Lung (tissue), 12 donors: ENCODE data around the gene DCLK2. TPM values are rescaled to one million over a fixed set of nuclear protein-coding genes. Genes with fewer than 3 reads are reported as not detected.

Experiments used
- ATAC-seq: fragments of 200-7000 bp; cut with Tn5 transposase; one replicate; pipeline ENCODE4 v1.9.1; 2020; ENCODE audit warnings: moderate number of reproducible peaks; ENCODE audit not compliant: insufficient read depth, low FRiP score
- DNase-seq, 3 donors: peaks; one replicate each; pipeline ENCODE4 v3.0.0-alpha.2; 2013 to 2017
- H3K27ac ChIP-seq, 2 donors: one replicate each; pipeline ENCODE4 v1.5.1; 2013; ENCODE audit warnings: mild to moderate bottlenecking in 2 of 2, moderate library complexity in 2 of 2, control low read depth in 1 of 2, inconsistent platforms in 1 of 2, low read depth in 1 of 2, low read length in 1 of 2
- H3K27me3 ChIP-seq, 3 donors: one replicate each; pipeline ENCODE4 v1.5.1; 2013; ENCODE audit warnings: low read length in 2 of 3; ENCODE audit not compliant: control insufficient read depth in 3 of 3, insufficient read depth in 3 of 3
- H3K36me3 ChIP-seq, 4 donors: one replicate each; pipeline ENCODE4 v1.5.1; 2013; ENCODE audit warnings: low read length in 4 of 4, mild to moderate bottlenecking in 1 of 4, moderate library complexity in 1 of 4; ENCODE audit not compliant: control insufficient read depth in 4 of 4, insufficient read depth in 4 of 4
- H3K4me1 ChIP-seq, 5 donors: one replicate each; pipeline ENCODE4 v1.5.1; 2013; ENCODE audit warnings: low read length in 5 of 5, mild to moderate bottlenecking in 2 of 5, moderate library complexity in 1 of 5; ENCODE audit not compliant: control insufficient read depth in 5 of 5, insufficient read depth in 5 of 5
- H3K4me3 ChIP-seq: one replicate; pipeline ENCODE4 v1.5.1; 2013; ENCODE audit warnings: mild to moderate bottlenecking, control low read depth, moderate library complexity
- H3K9ac ChIP-seq, 2 donors: one replicate each; pipeline ENCODE4 v1.5.1; 2013; ENCODE audit warnings: low read length in 2 of 2, control low read depth in 1 of 2; ENCODE audit not compliant: insufficient read depth in 1 of 2
- H3K9me3 ChIP-seq, 4 donors: one replicate each; pipeline ENCODE4 v1.5.1; 2013; ENCODE audit warnings: low read length in 3 of 4, mild to moderate bottlenecking in 1 of 4, moderate library complexity in 1 of 4; ENCODE audit not compliant: control insufficient read depth in 4 of 4, insufficient read depth in 3 of 4
- CTCF ChIP-seq: IDR thresholded peaks from 2 replicates; pipeline ENCODE4 v1.5.1; 2012; ENCODE audit warnings: mild to moderate bottlenecking; ENCODE audit errors: control extremely low read depth, extremely low read depth
- WGBS, 2 donors: extraction: QIAGEN DNeasy Blood & Tissue Kit; methylation state at CpG; one replicate each; pipeline ENCODE4 v1.1.7; 2013; 5-methylcytosine and 5-hydroxymethylcytosine counted together
- polyA plus RNA-seq, 2 donors: library from polyadenylated mRNA; stranded (reverse); fragments of 200-250 nt; gene quantifications; one replicate each; pipeline ENCODE4 v1.2.1, GENCODE V29; 2013
- total RNA-seq, 2 donors: library from RNA; depleted of rRNA in 1 of 2; stranded (reverse); fragments of >200 nt in 1 of 2; gene quantifications; one replicate each; pipeline ENCODE4 v1.2.1, GENCODE V29; 2014 to 2021
- donor health status: control.
- donor health status: control.
- donor health status: Bipolar disorder and iron deficiency.
- donor health status: healthy.
- donor health status: DM: yes; HTN: yes; CAD: no.

Gene DCLK2
- total and polyA plus RNA-seq, 4 donors = 1.4 to 11.8 (median 2.7) TPM

GRCh38 chr4:150255610-150256224 is 177.5 kb downstream of the DCLK2 start:
- 70 to 89% methylated on average over 16 of the region's 16 CpGs for WGBS, 2 donors
- Histone ChIP-seq H3K4me1 (peaks cover 0 to 26% (median 0%) of the 10 kb centered on the region in 5 donors), H3K27ac (no peak overlapping the region), H3K9me3 (peaks cover 0 to 2% (median 0%) of the 10 kb centered on the region in 4 donors), H3K36me3 (peaks cover 0 to 7% (median 0%) of the 10 kb centered on the region in 4 donors), H3K27me3 (no peaks in the 10 kb centered on the region), H3K4me3 (no peak overlapping the region), H3K9ac (no peak overlapping the region)
- ATAC-seq = no peak
- peak in 2 of 3 donors; percentile 28 to 61 for DNase-seq
- no peak for TF ChIP-seq CTCF

- DNase-seq (peak; percentile 51 to 85 (median 70)), ATAC-seq (peak; percentile 12)
- 88 to 93% methylated on average over 22 to 23 of the region's 23 CpGs for WGBS, 2 donors
- Histone ChIP-seq H3K9ac (no peak overlapping the region), H3K4me3 (no peak overlapping the region), H3K36me3 (peaks cover 0 to 9% (median 2%) of the 10 kb centered on the region in 4 donors), H3K4me1 (peaks cover 0 to 26% (median 0%) of the 10 kb centered on the region in 5 donors), H3K27ac (no peak overlapping the region), H3K27me3 (no peaks in the 10 kb centered on the region), H3K9me3 (peaks cover 0 to 2% (median 0%) of the 10 kb centered on the region in 4 donors)
- no peak for TF ChIP-seq CTCF
Observed at GRCh38 chr4:150256225-150256620, 178.0 kb downstream of the DCLK2 start.

DNA sequence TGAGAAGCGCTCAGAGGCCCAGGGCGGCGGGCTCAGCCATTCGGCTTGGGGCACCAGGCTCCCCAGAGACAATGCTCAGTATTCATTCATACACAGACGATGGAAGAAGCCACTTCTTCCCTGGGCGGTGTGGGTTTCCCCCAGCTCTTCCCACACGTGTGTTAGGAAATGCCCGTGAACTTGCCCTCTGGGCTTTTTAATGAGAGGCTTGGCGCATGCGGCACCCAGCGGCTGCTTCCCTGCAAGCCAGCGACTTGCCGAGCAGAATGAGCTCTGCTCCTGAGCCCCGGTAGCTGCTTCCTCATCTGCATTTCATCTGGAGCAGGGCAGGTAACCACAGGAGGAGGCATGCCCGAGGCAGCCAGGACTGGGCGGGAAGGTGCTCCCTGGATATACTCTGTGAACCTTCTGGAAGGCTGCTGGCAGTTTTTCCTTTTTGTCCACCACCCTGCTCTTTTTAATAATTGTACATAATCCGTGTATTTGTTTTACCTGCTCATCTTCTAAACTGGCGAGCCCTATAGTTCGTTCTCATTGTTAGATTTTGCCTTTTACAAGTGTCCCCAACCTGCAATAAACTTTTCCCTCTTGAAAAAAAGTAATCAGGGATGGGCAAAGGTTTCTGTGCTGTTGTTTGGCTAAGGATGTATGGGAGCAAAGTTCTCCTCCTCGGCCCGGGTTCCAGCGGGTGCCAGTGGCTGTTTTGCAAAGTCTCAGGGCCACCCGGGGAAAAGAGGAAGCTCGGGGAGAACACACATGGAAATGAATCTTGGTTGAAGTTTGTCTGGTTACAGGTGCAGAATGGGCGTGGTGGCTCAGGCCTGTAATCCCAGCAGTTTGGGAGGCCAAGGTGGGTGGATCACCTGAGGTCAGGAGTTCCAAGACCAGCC is 178.8 kb downstream of the DCLK2 start:
- WGBS, 2 donors = 79 to 88% methylated on average over 25 of the region's 25 CpGs
- H3K36me3 ChIP-seq = peaks cover 0 to 10% (median 3%) of the 10 kb centered on the region in 4 donors
- ATAC-seq = no peak

More for the DNA sequence above, 178.8 kb downstream of the DCLK2 start:
- peaks cover 0 to 2% (median 0%) of the 10 kb centered on the region in 4 donors for H3K9me3 ChIP-seq
- peaks cover 0 to 23% (median 0%) of the 10 kb centered on the region in 5 donors for H3K4me1 ChIP-seq
- H3K4me3 ChIP-seq = no peak overlapping the region
- DNase-seq = no peak
- H3K27ac ChIP-seq = peak overlapping the region in 1 of 2 donors; percentile 33
- H3K27me3 ChIP-seq = no peaks in the 10 kb centered on the region
- H3K9ac ChIP-seq = no peak overlapping the region
- TF ChIP-seq CTCF = no peak
